ENCODE results near the gene PPCDC. TPM values are rescaled to one million over a fixed set of nuclear protein-coding genes. Genes with fewer than 3 reads are reported as not detected.
"Not testable (repeated sequence)": the region's sequence is repeated elsewhere in the genome, so short reads cannot be mapped to it uniquely, and the experiment has no call there.

The PPCDC gene
- total RNA-seq, 1 donor from 2014 or later, result 25.0 TPM

- Mint-ChIP-seq H3K36me3 (ENCODE audit: low read depth, unreplicated experiment) (peaks cover 44% of the 10 kb centered on the region), H3K4me3 (ENCODE audit: unreplicated experiment) (no peak overlapping the region), H3K27ac (ENCODE audit: unreplicated experiment) (no peak overlapping the region), H3K27me3 (ENCODE audit: unreplicated experiment) (peaks cover 22% of the 10 kb centered on the region), H3K4me1 (ENCODE audit: unreplicated experiment) (no peaks in the 10 kb centered on the region), H3K9me3 (ENCODE audit: unreplicated experiment) (peaks cover 12% of the 10 kb centered on the region)
- DNase-seq (ENCODE audit: low spot score), result no peak
- no peak for TF ChIP-seq CTCF (IDR thresholded peaks at IDR 0.05; ENCODE audit: unreplicated experiment)
Measured at GRCh38 chr15:75068748-75069147, 45.4 kb downstream of the PPCDC start.

- Mint-ChIP-seq H3K27me3 (ENCODE audit: unreplicated experiment) (peaks cover 20% of the 10 kb centered on the region), H3K9me3 (ENCODE audit: unreplicated experiment) (peaks cover 12% of the 10 kb centered on the region), H3K36me3 (ENCODE audit: low read depth, unreplicated experiment) (peaks cover 38% of the 10 kb centered on the region), H3K4me3 (ENCODE audit: unreplicated experiment) (no peak overlapping the region), H3K4me1 (ENCODE audit: unreplicated experiment) (no peaks in the 10 kb centered on the region), H3K27ac (ENCODE audit: unreplicated experiment) (no peak overlapping the region)
- no peak for TF ChIP-seq CTCF (IDR thresholded peaks at IDR 0.05; ENCODE audit: unreplicated experiment)
- DNase-seq (ENCODE audit: low spot score), result no peak
Measured at GRCh38 chr15:75069301-75069925, 46.0 kb downstream of the PPCDC start.

- H3K27me3 Mint-ChIP-seq (ENCODE audit: unreplicated experiment), result peaks cover 16% of the 10 kb centered on the region
- no peaks in the 10 kb centered on the region for H3K4me1 Mint-ChIP-seq (ENCODE audit: unreplicated experiment)
- peaks cover 32% of the 10 kb centered on the region for H3K36me3 Mint-ChIP-seq (ENCODE audit: low read depth, unreplicated experiment)
- no peak overlapping the region for H3K27ac Mint-ChIP-seq (ENCODE audit: unreplicated experiment)
- H3K4me3 Mint-ChIP-seq (ENCODE audit: unreplicated experiment), result no peak overlapping the region
- no peak for DNase-seq (ENCODE audit: low spot score)
- no peak for TF ChIP-seq CTCF (IDR thresholded peaks at IDR 0.05; ENCODE audit: unreplicated experiment)
- peaks cover 5% of the 10 kb centered on the region for H3K9me3 Mint-ChIP-seq (ENCODE audit: unreplicated experiment)
Measured at GRCh38 chr15:75070674-75071073, 47.3 kb downstream of the PPCDC start.

GRCh38 chr15:75073197-75073596 is 49.8 kb downstream of the PPCDC start:
- H3K4me3 Mint-ChIP-seq (ENCODE audit: unreplicated experiment), result no peak overlapping the region
- no peak for TF ChIP-seq CTCF (IDR thresholded peaks at IDR 0.05; ENCODE audit: unreplicated experiment)
- no peak for DNase-seq (ENCODE audit: low spot score)
- H3K36me3 Mint-ChIP-seq (ENCODE audit: low read depth, unreplicated experiment), result peaks cover 17% of the 10 kb centered on the region
- H3K4me1 Mint-ChIP-seq (ENCODE audit: unreplicated experiment), result no peaks in the 10 kb centered on the region
- H3K9me3 Mint-ChIP-seq (ENCODE audit: unreplicated experiment), result no peaks in the 10 kb centered on the region
- H3K27me3 Mint-ChIP-seq (ENCODE audit: unreplicated experiment), result peaks cover 13% of the 10 kb centered on the region
- no peak overlapping the region for H3K27ac Mint-ChIP-seq (ENCODE audit: unreplicated experiment)

GRCh38 chr15:75076277-75076676 is 52.9 kb downstream of the PPCDC start:
- no peak overlapping the region for H3K4me3 Mint-ChIP-seq (ENCODE audit: unreplicated experiment)
- H3K27me3 Mint-ChIP-seq (ENCODE audit: unreplicated experiment), result peaks cover 7% of the 10 kb centered on the region
- peaks cover 4% of the 10 kb centered on the region for H3K36me3 Mint-ChIP-seq (ENCODE audit: low read depth, unreplicated experiment)
- DNase-seq (ENCODE audit: low spot score), result no peak
- H3K9me3 Mint-ChIP-seq (ENCODE audit: unreplicated experiment), result no peaks in the 10 kb centered on the region
- no peak overlapping the region for H3K27ac Mint-ChIP-seq (ENCODE audit: unreplicated experiment)
- H3K4me1 Mint-ChIP-seq (ENCODE audit: unreplicated experiment), result no peaks in the 10 kb centered on the region
- TF ChIP-seq CTCF (IDR thresholded peaks at IDR 0.05; ENCODE audit: unreplicated experiment), result no peak

GRCh38 chr15:75077551-75077961 is 54.2 kb downstream of the PPCDC start:
- DNase-seq (ENCODE audit: low spot score); H3K36me3 Mint-ChIP-seq (ENCODE audit: low read depth, unreplicated experiment); H3K27ac Mint-ChIP-seq (ENCODE audit: unreplicated experiment); H3K27me3 Mint-ChIP-seq (ENCODE audit: unreplicated experiment); H3K9me3 Mint-ChIP-seq (ENCODE audit: unreplicated experiment); H3K4me3 Mint-ChIP-seq (ENCODE audit: unreplicated experiment); H3K4me1 Mint-ChIP-seq (ENCODE audit: unreplicated experiment): not testable (repeated sequence)
